ENCODE measurements around the gene COL13A1. TPM values are rescaled to one million over a fixed set of nuclear protein-coding genes. Genes with fewer than 3 reads are reported as not detected.

The COL13A1 gene
- total RNA-seq, 1 experiment from 2014 or later = 5.9 TPM

- Histone ChIP-seq H3K4me2 (ENCODE audit: low read length) (no peak overlapping the region), H3K27ac (ENCODE audit: low read depth, low read length) (no peak overlapping the region), H3K27me3 (ENCODE audit: insufficient read depth, low read length) (no peaks in the 10 kb centered on the region; the same call in 1 of the 2 replicates), H3K4me3 (replicated peaks in 1 of 2; ENCODE audit: low read depth in 1 of 2, low read length in 2 of 2) (no peak overlapping the region), H3K4me1 (ENCODE audit: control insufficient read depth in 1 of 2, insufficient read depth in 2 of 2, low read length in 2 of 2) (no peaks in the 10 kb centered on the region), H3K36me3 (ENCODE audit: control insufficient read depth in 1 of 2, insufficient read depth in 2 of 2, low read length in 2 of 2) (no peaks in the 10 kb centered on the region), H3K9me3 (ENCODE audit: control insufficient read depth in 1 of 2, insufficient read depth in 1 of 2, low read depth in 1 of 2, low read length in 2 of 2) (no peaks in the 10 kb centered on the region), H3K9ac (ENCODE audit: low read length) (no peak overlapping the region), H3K9me2 (ENCODE audit: insufficient read depth) (no peaks in the 10 kb centered on the region), H3K79me2 (ENCODE audit: insufficient read depth, low read length) (no peaks in the 10 kb centered on the region), H4K20me1 (ENCODE audit: insufficient read depth) (no peaks in the 10 kb centered on the region), H2AFZ (ENCODE audit: low read depth, low read length, poor library complexity, severe bottlenecking) (no peak overlapping the region)
- DNase-seq (ENCODE audit: low read depth, low spot score) (no peak), ATAC-seq (no peak)
- ChIA-PET POLR2A (no interaction called here), RAD21 (ENCODE audit: low non-redundant PET in 1 of 2, low total read pairs in 2 of 2, uncharacterized antibody in 2 of 2, unreplicated experiment in 2 of 2) (no interaction called here), CTCF (interaction anchor here (0.5 to 4.1 kb wide), 5 partner anchors 10 to 404 kb away, joined by 3 to 46 read pairs (median 6); no protein-coding TSS in a partner anchor)
- TF ChIP-seq CTCF (IDR thresholded peaks at IDR 0.05 in 2 of 3, conservative IDR thresholded peaks at IDR 0.05 in 1 of 3; ENCODE audit: borderline replicate concordance in 1 of 3, insufficient read depth in 1 of 3, low read depth in 2 of 3, low read length in 2 of 3) (no peak), TCF7L2 (IDR thresholded peaks at IDR 0.05; ENCODE audit: borderline replicate concordance, extremely low read depth, insufficient read depth, insufficient read length) (no peak), POLR2AphosphoS5 (IDR thresholded peaks at IDR 0.05; ENCODE audit: low read depth, low read length) (no peak), JUND (IDR thresholded peaks at IDR 0.05) (no peak), REST (IDR thresholded peaks at IDR 0.05; ENCODE audit: low read depth) (no peak), EGR1 (IDR thresholded peaks at IDR 0.05; ENCODE audit: low read depth) (no peak), ZBTB33 (IDR thresholded peaks at IDR 0.05; ENCODE audit: extremely low read depth, insufficient replicate concordance, low read length) (no peak), SRF (IDR thresholded peaks at IDR 0.05; ENCODE audit: low read depth) (no peak), SP1 (IDR thresholded peaks at IDR 0.05; ENCODE audit: low read depth) (no peak)
- BruUV-seq (replicated peaks) = no TSS peak
- intact Hi-C loops (cut with micrococcal nuclease) = loop anchor here (10.0 kb wide), 1 partner anchor 404 kb away; no protein-coding TSS in a partner anchor
These were observed 158.9 kb downstream of the COL13A1 start for GRCh38 chr10:69960606-69960987.
